ENCODE measurements around the gene TLE3. TPM values are rescaled to one million over a fixed set of nuclear protein-coding genes. Genes with fewer than 3 reads are reported as not detected.

The TLE3 gene
- polyA plus RNA-seq, 1 of the 3 experiments (the other 2 are of a cell fraction): 14.7 TPM

DNA sequence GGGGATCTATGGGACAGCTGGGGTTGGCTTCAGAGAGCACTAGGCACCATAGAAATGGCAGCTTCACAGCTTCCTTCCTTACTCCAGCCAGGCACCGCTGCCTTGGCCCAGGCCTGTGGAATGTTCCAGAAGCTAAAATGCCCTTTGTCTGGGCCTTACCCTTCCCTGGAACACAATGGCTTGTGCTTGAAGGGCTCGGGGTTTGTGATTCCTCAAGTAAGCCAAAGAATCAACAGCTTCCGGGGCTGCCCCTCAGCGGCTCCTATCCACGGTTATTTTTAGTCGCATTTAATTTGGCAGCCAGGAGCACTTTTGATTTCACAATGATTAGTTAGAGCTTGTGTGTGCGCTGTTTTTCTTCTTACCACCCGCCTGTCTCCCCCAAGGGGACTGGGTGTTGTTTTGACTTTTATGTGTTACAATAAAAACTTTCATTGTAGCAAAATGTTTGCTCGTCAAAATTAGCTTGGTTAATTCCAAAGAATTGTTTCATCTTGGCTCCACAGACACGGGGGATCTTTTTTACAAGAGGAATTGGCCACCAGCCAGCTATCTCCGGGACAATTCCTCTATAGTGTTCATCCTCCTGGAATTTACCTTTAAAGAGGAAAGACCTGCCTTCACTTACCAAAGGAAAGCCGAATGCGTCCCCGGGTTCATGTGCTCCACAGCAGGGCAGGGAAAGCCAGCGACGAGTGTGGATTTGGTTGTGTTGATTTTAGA, 73.8 kb downstream of the TLE3 start:
- POLR2A ChIA-PET: no interaction called here

More for the DNA sequence above, 73.8 kb downstream of the TLE3 start:
- no peak overlapping the region for H3K4me3 ChIP-seq (ENCODE audit: low read depth in 2 of 2, low read length in 1 of 2)
- H3K9me2 ChIP-seq: no peaks in the 10 kb centered on the region
- 58% methylated on average over 15 of the region's 16 CpGs for WGBS (ENCODE audit: low lambda C conversion rate)
- peaks cover 5% of the 10 kb centered on the region; the same call in 1 of the 2 replicates for H3K27me3 ChIP-seq (ENCODE audit: insufficient read depth)
- H3F3A ChIP-seq (replicated peaks; ENCODE audit: insufficient read depth): no peaks in the 10 kb centered on the region
- no peaks in the 10 kb centered on the region for H3K9me3 ChIP-seq
- CTCF ChIA-PET: interaction anchor here (0.5 to 2.7 kb wide), 7 partner anchors 13 to 546 kb away, joined by 3 to 11 read pairs (median 4); partner anchors contain the start of gene TLE3
- no peaks in the 10 kb centered on the region for H3K79me2 ChIP-seq (ENCODE audit: insufficient read depth)
- H3K4me2 ChIP-seq: no peak overlapping the region
- H3K27ac ChIP-seq (ENCODE audit: low read depth in 2 of 2, low read length in 1 of 2): no peak overlapping the region
- no peaks in the 10 kb centered on the region for H3K36me3 ChIP-seq (replicated peaks in 1 of 2; ENCODE audit: control insufficient read depth in 1 of 2, insufficient read depth in 2 of 2, low read length in 1 of 2)
- no peak for DNase-seq
- H3K4me1 ChIP-seq (ENCODE audit: control insufficient read depth in 1 of 2, insufficient read depth in 2 of 2, low read depth in 1 of 2, low read length in 1 of 2): peaks cover 10 to 17% of the 10 kb centered on the region in 2 experiments; a peak in 2 of 4 replicates
- no peaks in the 10 kb centered on the region for H4K20me1 ChIP-seq (ENCODE audit: insufficient read depth)
- H2AFZ ChIP-seq (ENCODE audit: low read depth): no peak overlapping the region
- TF ChIP-seq CHD2 (IDR thresholded peaks at IDR 0.05; ENCODE audit: low read length, partially characterized antibody) (no peak), RCOR1 (IDR thresholded peaks at IDR 0.05; ENCODE audit: low read length) (no peak), SMC3 (IDR thresholded peaks at IDR 0.05; ENCODE audit: low read depth, low read length) (no peak), CTCF (IDR thresholded peaks at IDR 0.05) (no peak), FOXJ3 (CRISPR knock-in tag; IDR thresholded peaks at IDR 0.05) (no peak), RXRA (IDR thresholded peaks at IDR 0.05; ENCODE audit: borderline replicate concordance, low read depth) (no peak), FOSL2 (IDR thresholded peaks at IDR 0.05; ENCODE audit: borderline replicate concordance, low read depth) (no peak), FOXM1 (IDR thresholded peaks at IDR 0.05; ENCODE audit: low read depth) (no peak)
- TF ChIP-seq, protein P1, sequence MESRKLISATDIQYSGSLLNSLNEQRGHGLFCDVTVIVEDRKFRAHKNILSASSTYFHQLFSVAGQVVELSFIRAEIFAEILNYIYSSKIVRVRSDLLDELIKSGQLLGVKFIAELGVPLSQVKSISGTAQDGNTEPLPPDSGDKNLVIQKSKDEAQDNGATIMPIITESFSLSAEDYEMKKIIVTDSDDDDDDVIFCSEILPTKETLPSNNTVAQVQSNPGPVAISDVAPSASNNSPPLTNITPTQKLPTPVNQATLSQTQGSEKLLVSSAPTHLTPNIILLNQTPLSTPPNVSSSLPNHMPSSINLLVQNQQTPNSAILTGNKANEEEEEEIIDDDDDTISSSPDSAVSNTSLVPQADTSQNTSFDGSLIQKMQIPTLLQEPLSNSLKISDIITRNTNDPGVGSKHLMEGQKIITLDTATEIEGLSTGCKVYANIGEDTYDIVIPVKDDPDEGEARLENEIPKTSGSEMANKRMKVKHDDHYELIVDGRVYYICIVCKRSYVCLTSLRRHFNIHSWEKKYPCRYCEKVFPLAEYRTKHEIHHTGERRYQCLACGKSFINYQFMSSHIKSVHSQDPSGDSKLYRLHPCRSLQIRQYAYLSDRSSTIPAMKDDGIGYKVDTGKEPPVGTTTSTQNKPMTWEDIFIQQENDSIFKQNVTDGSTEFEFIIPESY (IDR thresholded peaks at IDR 0.05; ENCODE audit: borderline replicate concordance, low read depth): no peak
- TF ChIP-seq, protein P2, sequence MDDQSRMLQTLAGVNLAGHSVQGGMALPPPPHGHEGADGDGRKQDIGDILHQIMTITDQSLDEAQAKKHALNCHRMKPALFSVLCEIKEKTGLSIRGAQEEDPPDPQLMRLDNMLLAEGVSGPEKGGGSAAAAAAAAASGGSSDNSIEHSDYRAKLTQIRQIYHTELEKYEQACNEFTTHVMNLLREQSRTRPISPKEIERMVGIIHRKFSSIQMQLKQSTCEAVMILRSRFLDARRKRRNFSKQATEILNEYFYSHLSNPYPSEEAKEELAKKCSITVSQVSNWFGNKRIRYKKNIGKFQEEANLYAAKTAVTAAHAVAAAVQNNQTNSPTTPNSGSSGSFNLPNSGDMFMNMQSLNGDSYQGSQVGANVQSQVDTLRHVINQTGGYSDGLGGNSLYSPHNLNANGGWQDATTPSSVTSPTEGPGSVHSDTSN (IDR thresholded peaks at IDR 0.05): no peak
- no peak overlapping the region for H3K9ac ChIP-seq
